Thymus (tissue), 11 donors: ENCODE results near the gene CCDC86. TPM values are rescaled to one million over a fixed set of nuclear protein-coding genes. Genes with fewer than 3 reads are reported as not detected.
A peak's percentile ranks its signal among the peaks of the same experiment; 100 is the strongest.

ENCODE experiments used
- DNase-seq, 9 donors: peaks; one replicate each; pipeline ENCODE4 v3.0.0-alpha.2; 2013; ENCODE audit warnings: low spot score in 9 of 9, low read depth in 6 of 9, missing footprints in 1 of 9
- H3K27ac ChIP-seq, 2 donors: one replicate each; pipeline ENCODE4 v1.5.1; 2013; ENCODE audit warnings: control low read depth in 1 of 2, low read depth in 1 of 2, low read length in 1 of 2, mild to moderate bottlenecking in 1 of 2, moderate library complexity in 1 of 2
- H3K27me3 ChIP-seq, 2 donors: one replicate each; pipeline ENCODE4 v1.5.1; 2013; ENCODE audit warnings: low read length in 1 of 2; ENCODE audit not compliant: control insufficient read depth in 2 of 2, insufficient read depth in 1 of 2
- H3K36me3 ChIP-seq, 2 donors: one replicate each; pipeline ENCODE4 v1.5.1; 2013; ENCODE audit warnings: low read length in 1 of 2, mild to moderate bottlenecking in 1 of 2, moderate library complexity in 1 of 2; ENCODE audit not compliant: control insufficient read depth in 2 of 2, insufficient read depth in 2 of 2
- H3K4me1 ChIP-seq, 2 donors: one replicate each; pipeline ENCODE4 v1.5.1; 2013; ENCODE audit warnings: low read length in 2 of 2; ENCODE audit not compliant: control insufficient read depth in 2 of 2, insufficient read depth in 2 of 2
- H3K4me3 ChIP-seq, 2 donors: one replicate each; pipeline ENCODE4 v1.5.1; 2013; ENCODE audit warnings: low read length in 2 of 2, control low read depth in 1 of 2, mild to moderate bottlenecking in 1 of 2
- H3K9me3 ChIP-seq, 2 donors: one replicate each; pipeline ENCODE4 v1.5.1; 2013; ENCODE audit warnings: low read length in 1 of 2, mild to moderate bottlenecking in 1 of 2; ENCODE audit not compliant: control insufficient read depth in 2 of 2, insufficient read depth in 1 of 2
- WGBS: extraction: QIAGEN DNeasy Blood & Tissue Kit; methylation state at CpG from one replicate; pipeline ENCODE4 v1.1.7; 2013; 5-methylcytosine and 5-hydroxymethylcytosine counted together
- polyA plus RNA-seq: library from polyadenylated mRNA; stranded (reverse); fragments of 200-250 nt; gene quantifications from one replicate; pipeline ENCODE4 v1.2.3, GENCODE V29; 2013
- total RNA-seq: library from RNA; stranded (reverse); fragments of 120-200 nt; gene quantifications from one replicate; pipeline ENCODE4 v1.2.4, GENCODE V29; 2013
- donor health status: healthy.

The CCDC86 gene
- total and polyA plus RNA-seq, 2 donors = 9.2 to 11.0 TPM

DNA sequence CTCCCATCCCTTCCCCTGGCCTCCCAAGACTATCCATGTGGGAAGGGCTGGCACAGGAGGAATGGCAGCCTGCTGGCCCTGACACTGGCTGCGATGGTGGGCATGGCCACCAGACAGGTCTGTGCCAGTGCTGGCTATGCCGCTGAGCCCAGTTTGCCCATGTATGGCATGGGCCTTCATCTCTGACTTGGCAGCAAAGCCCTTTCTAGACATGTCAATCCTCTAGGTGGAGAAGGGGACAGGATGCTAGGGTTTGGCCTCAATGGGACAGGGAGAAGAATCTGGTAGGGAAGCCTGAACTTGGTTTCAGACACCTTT, 34.2 kb downstream of the CCDC86 start:
- WGBS = 99% methylated on average over 2 of the region's 2 CpGs
- H3K27me3 ChIP-seq = no peaks in the 10 kb centered on the region
- H3K9me3 ChIP-seq = no peaks in the 10 kb centered on the region
- H3K4me3 ChIP-seq = no peak overlapping the region
- no peak for DNase-seq
- H3K36me3 ChIP-seq = peaks cover 16 to 24% of the 10 kb centered on the region in 2 donors
- peaks cover 57 to 69% of the 10 kb centered on the region in 2 donors for H3K4me1 ChIP-seq
- peak overlapping the region in 1 of 2 donors; percentile 38 for H3K27ac ChIP-seq

DNA sequence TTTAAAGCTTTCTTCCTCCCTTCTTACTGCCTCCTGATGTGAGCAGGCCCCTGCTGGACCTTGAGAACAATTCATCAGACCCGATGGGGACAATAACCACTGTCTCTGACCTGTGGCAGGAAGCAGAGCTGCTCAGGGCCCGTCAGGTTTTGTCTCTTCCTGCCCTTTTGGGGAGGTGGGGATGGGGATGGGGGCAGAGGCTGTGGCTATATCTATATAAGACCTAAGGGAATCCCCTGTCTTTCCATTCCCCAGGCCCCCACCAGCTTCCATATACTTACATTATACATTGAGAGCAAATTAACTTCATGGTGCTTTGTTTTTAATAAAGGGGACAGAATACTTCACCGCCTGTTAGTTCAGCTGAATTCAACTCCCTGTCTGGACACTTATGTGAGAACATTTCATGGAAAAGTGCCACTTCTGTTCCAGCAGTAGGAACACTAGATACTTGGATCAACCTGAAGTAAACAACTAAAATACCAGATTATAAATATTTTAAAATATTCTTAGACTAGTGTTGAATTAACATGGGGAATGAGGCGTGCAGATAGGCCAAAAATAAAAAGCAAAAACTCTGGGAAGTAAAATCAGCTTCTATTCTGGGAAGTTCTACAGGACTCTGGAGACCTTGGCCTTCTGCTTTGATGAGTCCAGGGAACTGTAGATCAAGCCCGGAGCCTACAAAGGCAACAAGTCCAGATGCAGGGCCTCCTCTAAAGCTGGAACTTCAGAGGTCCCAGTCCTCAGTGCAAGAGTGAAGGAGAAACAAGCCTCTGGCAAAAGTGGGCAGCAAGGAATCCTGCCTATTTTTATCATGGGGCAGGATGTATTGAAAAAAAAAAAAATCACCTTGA, 36.6 kb downstream of the CCDC86 start:
- Histone ChIP-seq H3K4me1 (peaks cover 34 to 46% of the 10 kb centered on the region in 2 donors), H3K27ac (no peak overlapping the region), H3K9me3 (no peaks in the 10 kb centered on the region), H3K36me3 (peaks cover 17 to 24% of the 10 kb centered on the region in 2 donors), H3K4me3 (no peak overlapping the region), H3K27me3 (no peaks in the 10 kb centered on the region)
- WGBS = 91% methylated on average over 5 of the region's 5 CpGs
- DNase-seq = no peak

DNA sequence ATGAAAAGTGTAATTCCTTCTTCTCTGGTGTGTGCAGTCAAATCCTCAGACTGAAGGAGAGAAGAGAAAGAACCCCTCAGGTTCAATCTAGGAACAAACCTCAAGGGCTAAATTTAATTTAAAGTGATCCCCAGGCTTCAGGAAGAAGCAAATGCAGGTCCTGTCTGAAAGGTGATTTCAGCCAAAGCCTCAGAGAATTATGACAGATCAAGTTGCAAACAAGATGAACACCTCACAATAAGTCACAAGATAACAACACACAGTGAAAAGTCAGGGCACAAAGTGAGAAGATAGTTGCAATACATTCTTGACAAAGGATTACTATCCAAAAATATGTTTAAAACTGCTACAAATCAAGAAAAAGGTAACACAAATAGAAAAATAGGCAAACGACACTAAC, 37.2 kb downstream of the CCDC86 start:
- no peak for DNase-seq
- H3K4me3 ChIP-seq = no peak overlapping the region
- WGBS = 99% methylated on average over 1 of the region's 1 CpG
- H3K27me3 ChIP-seq = no peaks in the 10 kb centered on the region
- H3K4me1 ChIP-seq = peaks cover 27 to 40% of the 10 kb centered on the region in 2 donors
- no peak overlapping the region for H3K27ac ChIP-seq
- H3K36me3 ChIP-seq = peaks cover 17 to 24% of the 10 kb centered on the region in 2 donors
- H3K9me3 ChIP-seq = no peaks in the 10 kb centered on the region

DNA sequence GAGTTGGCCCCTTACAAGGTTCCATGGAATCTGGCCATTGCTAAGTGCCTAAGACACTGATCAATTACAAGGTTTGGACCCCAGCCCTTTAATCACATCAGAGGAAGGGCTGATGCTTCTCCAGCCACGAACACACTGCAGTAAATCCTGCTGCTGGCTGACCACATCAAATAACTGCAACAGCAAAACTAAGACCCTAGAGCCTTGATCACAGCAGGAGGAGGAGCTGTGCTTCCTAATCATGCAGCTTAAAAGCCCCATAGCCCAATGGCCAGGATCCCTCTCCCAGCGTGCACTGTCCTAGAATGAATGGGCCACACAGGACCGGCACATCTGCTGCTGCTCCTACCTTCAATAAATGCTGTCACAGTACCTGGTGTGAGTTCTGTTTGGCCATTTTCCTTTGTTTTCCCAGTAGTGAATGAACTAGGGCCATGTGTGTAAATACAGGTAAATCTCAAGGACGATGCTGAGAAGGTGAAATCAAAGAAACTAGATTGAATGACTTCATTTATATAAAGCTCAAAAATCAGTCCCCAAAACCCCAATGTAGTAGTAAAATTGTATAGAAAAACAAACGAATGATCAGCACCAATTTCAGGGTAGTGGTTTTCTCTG, 38.2 kb downstream of the CCDC86 start:
- H3K4me3 ChIP-seq = no peak overlapping the region
- no peaks in the 10 kb centered on the region for H3K27me3 ChIP-seq
- H3K27ac ChIP-seq = no peak overlapping the region
- no peak for DNase-seq
- H3K36me3 ChIP-seq = peaks cover 14 to 23% of the 10 kb centered on the region in 2 donors
- H3K9me3 ChIP-seq = no peaks in the 10 kb centered on the region
- peaks cover 17 to 30% of the 10 kb centered on the region in 2 donors for H3K4me1 ChIP-seq
- WGBS = 78% methylated on average over 5 of the region's 5 CpGs

DNA sequence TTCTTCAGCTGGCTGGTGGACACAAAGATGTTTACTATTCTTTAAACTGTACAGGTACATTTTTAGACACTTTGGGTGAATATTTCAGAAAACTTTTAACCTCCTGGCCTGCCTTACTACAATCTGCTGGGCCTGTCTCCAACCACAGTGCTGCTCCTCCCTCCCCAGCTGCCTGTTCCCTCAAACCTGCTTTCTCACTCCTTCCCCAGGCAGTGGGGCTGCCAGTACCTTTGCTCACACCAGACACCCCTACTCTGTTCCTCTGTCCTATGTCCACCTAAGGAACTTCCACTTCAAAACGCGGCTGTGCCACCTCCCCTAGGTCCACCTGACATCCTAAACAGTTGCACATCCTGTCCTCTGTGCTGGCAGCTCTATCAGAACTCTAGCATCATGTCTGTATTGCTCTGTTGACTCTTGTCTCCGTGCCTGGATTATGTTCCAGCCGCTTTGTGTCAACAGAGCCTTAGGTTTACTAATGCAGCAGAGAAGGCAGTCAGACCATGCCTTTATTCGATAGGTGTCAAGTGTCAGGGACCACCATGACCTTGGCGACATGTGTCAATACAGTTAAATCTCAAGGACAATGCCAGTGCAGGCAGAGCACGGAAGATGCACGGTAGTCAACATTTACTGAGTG, 38.9 kb downstream of the CCDC86 start:
- Histone ChIP-seq H3K36me3 (peaks cover 14 to 21% of the 10 kb centered on the region in 2 donors), H3K4me3 (no peak overlapping the region), H3K4me1 (peaks cover 13 to 23% of the 10 kb centered on the region in 2 donors), H3K27ac (no peak overlapping the region), H3K27me3 (no peaks in the 10 kb centered on the region), H3K9me3 (no peaks in the 10 kb centered on the region)
- 95% methylated on average over 8 of the region's 8 CpGs for WGBS
- no peak for DNase-seq

DNA sequence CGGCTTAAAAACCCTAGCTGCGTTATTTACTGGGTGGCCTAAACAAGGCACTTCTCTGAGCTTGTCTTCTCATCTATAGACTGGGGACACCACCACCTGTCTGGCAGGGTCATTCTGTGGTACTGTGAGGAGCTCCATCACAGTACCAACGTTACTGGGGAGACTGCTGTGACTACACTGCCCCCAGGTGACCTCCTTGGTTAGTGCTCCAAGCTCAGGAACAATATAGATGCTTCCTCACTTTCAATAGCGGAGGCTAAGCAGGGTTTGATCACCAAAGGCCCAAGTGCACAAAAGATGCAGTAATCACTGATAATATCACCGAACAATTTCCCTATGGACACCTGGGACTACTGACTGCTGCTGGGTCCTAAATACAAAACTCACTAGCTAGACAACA, 45.6 kb downstream of the CCDC86 start:
- H3K27me3 ChIP-seq = no peaks in the 10 kb centered on the region
- WGBS = 67% methylated on average over 5 of the region's 5 CpGs
- peak overlapping the region in 1 of 2 donors; percentile 30 for H3K27ac ChIP-seq
- H3K4me1 ChIP-seq = peaks cover 0 to 12% of the 10 kb centered on the region in 2 donors
- H3K4me3 ChIP-seq = no peak overlapping the region
- no peaks in the 10 kb centered on the region for H3K9me3 ChIP-seq
- peak in 5 of 9 donors; percentile 60 to 86 (median 71) for DNase-seq
- H3K36me3 ChIP-seq = peaks cover 28 to 31% of the 10 kb centered on the region in 2 donors

DNA sequence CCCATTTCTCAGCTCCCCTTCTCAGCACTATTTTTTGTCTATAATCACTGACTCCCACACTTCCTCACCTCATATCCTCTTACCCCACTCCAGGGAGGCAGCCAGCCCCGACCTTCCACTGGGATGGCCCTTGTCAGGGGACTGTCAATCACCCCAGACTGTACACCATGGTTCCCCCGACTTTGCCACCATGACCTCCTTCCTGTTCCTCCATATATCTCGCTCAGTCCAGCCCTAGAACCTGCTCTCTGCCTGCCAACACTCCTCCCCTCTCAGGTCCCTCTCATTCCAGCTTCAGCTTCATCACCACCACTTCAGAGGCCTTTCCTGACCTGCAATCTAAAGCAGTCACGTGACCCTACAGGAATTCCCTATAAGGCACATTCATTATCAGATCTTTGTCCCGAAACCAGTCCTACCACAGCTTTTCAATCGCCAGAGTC, 48.0 kb downstream of the CCDC86 start:
- H3K9me3 ChIP-seq = no peaks in the 10 kb centered on the region
- H3K4me1 ChIP-seq = peaks cover 0 to 12% of the 10 kb centered on the region in 2 donors
- WGBS = 69% methylated on average over 6 of the region's 6 CpGs
- H3K36me3 ChIP-seq = peaks cover 37 to 47% of the 10 kb centered on the region in 2 donors
- no peak overlapping the region for H3K4me3 ChIP-seq
- no peak overlapping the region for H3K27ac ChIP-seq
- H3K27me3 ChIP-seq = no peaks in the 10 kb centered on the region
- DNase-seq = no peak

DNA sequence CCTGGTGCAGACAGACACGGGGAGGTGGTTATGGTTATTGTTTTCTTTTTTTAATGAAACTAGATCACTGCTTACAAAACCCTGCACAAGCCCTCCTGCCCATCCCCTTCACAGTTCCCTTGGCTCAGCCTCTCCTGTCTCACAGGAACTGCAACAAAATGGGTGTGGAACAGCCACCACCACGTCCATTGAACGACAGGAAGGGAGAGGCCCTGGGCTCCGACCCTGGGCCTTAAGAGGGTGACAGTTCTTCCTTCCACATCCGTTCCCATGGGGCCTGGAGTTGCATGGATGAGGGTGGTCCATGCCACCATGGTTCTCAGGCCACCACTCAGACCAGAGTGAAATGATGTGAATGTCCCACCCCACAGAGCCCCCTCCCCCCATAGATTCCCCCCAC, 48.8 kb downstream of the CCDC86 start:
- Histone ChIP-seq H3K9me3 (no peaks in the 10 kb centered on the region), H3K4me3 (no peak overlapping the region), H3K27me3 (no peaks in the 10 kb centered on the region), H3K4me1 (peaks cover 0 to 12% of the 10 kb centered on the region in 2 donors), H3K36me3 (peaks cover 43 to 55% of the 10 kb centered on the region in 2 donors), H3K27ac (no peak overlapping the region)
- WGBS = 89% methylated on average over 5 of the region's 5 CpGs
- no peak for DNase-seq
